Stimulated activated CD4-positive, alpha-beta T cell treated with anti-CD3 and anti-CD28 coated beads, TNF-alpha, amount 100 ng/mL, for 1 hour (primary cell): ENCODE results near the gene RBM25.

Source experiments
- DNase-seq, 3 donors: peaks; one replicate each; pipeline ENCODE4 v3.0.0-alpha.2; 2020; ENCODE audit warnings: low read depth in 3 of 3, low spot score in 1 of 3

Gene RBM25

DNA sequence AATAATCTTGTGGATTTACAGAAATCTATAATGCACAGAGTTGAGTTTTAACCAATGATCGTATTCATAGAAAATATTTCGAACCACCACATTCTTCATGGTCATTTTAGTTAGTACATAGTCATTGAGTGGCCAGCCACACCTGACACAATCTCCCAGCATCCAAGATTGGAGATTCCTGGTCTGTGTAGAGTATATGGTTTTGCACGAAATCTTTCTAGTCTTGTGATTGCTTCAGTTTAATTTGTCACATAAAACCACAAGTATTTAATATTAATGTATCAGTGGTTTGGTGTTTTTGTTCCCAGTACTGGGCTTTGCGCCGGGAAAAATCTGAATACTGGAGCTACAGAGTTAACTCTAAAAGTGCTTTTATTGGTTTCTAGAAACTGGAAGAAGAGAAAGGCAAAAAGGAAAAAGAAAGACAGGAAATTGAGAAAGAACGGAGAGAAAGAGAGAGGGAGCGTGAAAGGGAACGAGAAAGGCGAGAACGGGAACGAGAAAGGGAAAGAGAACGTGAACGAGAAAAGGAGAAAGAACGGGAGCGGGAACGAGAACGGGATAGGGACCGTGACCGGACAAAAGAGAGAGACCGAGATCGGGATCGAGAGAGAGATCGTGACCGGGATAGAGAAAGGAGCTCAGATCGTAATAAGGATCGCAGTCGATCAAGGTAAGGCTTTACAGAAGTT is 44.6 kb downstream of the RBM25 start:
- DNase-seq, result no peak

DNA sequence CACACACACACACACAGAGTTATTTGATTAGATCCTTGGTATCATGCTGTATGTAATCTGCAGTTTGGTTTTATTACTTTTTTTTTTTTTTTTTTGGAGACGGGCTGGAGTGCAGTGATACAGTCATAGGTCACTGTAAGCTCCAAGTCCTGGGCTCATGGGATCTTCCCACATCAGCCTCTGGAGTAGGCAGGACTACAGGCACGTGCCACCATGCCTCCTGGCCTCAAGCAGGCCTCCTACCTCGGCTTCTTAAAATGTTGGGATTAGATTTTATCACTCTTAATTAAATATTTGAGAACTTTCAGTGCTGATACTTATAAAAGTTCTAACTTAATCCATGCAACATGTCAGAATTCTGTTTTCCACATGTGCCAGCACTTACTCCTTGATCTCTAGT is 46.7 kb downstream of the RBM25 start:
- no peak for DNase-seq

DNA sequence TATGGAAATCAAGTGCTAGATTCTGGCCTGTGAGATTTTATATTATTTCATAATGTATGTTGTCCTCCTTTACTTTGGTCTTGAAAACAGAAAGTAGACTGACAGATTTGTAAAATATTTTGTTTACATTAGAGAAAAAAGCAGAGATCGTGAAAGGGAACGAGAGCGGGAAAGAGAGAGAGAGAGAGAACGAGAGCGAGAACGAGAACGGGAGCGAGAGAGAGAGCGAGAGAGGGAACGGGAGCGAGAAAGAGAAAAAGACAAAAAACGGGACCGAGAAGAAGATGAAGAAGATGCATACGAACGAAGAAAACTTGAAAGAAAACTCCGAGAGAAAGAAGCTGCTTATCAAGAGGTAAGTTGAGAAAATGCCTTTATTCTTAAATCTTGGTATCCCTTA is 47.4 kb downstream of the RBM25 start:
- DNase-seq, result no peak

DNA sequence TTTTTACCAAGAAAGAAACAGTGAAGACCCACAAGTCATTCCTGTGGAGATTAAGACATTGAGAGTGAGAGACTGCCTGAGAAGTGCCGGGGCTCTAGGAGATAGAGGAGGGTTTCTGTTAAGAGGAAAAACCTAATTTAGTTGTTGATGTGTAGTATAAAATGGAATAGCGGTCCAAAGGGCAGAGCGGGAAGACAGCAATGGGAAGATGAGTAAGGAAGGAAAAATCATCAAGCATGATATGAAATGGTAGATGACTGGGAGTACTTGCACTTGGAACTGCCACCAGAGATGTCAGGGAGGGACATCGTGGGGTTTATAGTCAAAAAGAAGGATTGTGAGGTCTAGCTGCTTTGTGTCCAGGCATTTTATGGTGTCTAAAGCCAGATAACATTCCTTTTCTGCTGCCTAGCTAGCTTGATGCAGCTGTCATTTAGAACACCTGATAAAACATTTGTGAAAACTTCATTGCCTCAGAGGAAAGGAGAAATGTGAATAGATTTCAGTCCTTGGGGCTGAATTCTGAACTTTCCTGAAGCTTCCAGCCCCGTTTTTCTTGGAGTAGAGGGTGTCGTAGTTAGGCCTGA is 57.8 kb downstream of the RBM25 start:
- no peak for DNase-seq

DNA sequence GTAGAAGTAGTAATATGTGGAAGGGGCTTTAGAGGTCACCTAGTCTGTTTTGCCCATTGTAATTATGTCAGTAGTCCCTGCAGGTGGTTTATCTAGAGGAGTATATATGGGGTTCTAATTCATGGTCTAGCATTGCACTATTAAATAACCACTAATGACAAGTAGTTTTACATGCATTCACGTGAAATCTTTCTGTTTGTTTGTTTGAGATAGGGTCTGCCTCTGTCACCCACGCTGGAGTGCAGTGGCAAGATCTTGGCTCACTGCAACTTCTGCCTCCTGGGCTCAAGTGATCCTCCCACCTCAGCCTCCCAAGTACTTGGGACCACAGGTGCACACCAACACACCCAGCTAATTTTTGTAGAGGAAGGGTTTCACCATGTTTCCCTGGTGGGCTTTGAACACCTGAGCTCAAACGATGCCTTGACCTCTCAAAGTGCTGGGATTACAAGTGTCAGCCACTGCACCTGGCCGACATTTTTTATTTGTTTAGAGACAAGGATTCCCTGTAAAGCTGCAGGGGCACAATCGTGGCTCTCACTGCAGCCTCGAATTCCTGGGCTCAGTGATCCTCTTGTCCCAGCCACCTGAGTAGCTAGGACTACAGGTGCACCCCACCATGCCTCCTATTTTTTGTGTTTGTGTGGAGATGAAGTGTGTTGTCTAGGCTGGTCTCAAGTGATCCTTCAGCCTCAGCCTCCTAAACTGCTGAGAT is 66.0 kb downstream of the RBM25 start:
- no peak for DNase-seq

DNA sequence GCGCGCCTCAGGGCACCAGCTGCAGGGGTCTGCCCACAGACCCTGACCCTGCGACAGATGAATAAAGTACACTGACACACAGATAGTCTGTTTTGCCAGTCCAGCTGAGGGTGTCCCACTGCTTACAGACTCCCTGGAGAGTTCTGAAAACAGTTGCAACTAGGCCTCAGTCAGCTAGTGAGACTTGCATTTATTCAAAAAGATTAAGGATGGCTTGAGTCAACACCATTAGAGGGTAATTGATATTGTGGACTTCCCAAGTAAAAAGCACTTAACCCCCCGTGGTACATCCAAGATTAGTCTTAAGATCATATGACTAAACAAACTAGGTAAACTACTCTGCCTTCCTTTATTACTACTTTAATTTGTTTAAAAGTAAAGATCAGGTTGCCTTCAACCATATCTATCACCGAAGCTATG is 66.8 kb downstream of the RBM25 start:
- no peak for DNase-seq

DNA sequence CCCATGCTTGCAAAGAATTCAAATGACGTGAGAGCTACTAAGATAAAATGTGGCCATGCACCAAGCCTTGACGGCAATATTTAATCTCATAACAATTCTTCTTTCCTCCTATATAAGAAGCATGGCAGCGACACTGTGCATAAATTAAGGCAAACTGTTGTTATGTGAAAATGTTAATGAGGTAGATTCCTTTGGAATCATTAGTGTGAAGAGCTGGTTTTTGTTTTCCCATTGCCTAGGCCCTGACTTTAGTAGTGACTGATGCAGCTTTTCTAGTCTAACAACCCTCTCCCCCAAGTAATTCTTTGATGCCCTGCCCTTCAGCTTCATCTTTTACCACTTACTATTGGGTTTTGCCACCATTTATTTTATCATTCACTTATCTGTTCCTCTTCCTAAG is 67.4 kb downstream of the RBM25 start:
- DNase-seq, result no peak

DNA sequence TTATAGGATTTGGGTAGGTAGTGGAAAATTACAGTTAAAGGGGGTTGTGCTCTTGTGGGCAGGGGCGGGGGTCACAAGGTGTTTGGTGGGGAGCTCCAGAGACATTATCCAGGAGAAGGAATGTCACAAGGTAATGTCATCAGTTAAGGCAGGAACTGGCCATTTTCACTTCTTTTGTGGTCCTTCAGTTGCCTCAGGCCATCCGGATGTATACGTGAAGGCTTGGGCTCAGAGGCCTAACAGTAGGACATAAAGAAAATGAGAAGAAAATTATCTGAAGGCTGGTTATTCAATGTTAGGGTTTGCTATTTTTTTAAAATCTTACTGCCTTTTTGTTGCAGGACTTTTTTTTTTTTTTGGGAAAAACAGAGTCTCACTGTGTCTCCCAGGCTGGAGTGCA is 75.5 kb downstream of the RBM25 start:
- no peak for DNase-seq

DNA sequence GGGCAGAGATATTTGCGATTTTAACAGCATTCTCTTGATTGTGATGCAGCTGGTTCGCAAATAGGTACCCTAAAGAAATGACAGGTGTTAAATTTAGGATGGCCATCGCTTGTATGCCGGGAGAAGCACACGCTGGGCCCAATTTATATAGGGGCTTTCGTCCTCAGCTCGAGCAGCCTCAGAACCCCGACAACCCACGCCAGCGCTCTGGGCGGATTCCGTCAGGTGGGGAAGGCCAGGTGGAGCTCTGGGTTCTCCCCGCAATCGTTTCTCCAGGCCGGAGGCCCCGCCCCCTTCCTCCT is 77.7 kb downstream of the RBM25 start:
- no peak for DNase-seq

DNA sequence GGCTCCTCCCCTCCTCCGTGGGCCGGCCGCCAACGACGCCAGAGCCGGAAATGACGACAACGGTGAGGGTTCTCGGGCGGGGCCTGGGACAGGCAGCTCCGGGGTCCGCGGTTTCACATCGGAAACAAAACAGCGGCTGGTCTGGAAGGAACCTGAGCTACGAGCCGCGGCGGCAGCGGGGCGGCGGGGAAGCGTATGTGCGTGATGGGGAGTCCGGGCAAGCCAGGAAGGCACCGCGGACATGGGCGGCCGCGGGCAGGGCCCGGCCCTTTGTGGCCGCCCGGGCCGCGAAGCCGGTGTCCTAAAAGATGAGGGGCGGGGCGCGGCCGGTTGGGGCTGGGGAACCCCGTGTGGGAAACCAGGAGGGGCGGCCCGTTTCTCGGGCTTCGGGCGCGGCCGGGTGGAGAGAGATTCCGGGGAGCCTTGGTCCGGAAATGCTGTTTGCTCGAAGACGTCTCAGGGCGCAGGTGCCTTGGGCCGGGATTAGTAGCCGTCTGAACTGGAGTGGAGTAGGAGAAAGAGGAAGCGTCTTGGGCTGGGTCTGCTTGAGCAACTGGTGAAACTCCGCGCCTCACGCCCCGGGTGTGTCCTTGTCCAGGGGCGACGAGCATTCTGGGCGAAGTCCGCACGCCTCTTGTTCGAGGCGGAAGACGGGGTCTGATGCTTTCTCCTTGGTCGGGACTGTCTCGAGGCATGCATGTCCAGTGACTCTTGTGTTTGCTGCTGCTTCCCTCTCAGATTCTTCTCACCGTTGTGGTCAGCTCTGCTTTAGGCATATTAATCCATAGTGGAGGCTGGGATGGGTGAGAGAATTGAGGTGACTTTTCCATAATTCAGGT is 78.3 kb downstream of the RBM25 start, which contains the start of gene PSEN1:
TSS of gene PSEN1 (plus strand) at position 121 of the 839 bp plus-strand sequence. CDS start 11,513 bp downstream, outside the sequence.
- DNase-seq, result peak; percentile 95 to 99 (median 98)

DNA sequence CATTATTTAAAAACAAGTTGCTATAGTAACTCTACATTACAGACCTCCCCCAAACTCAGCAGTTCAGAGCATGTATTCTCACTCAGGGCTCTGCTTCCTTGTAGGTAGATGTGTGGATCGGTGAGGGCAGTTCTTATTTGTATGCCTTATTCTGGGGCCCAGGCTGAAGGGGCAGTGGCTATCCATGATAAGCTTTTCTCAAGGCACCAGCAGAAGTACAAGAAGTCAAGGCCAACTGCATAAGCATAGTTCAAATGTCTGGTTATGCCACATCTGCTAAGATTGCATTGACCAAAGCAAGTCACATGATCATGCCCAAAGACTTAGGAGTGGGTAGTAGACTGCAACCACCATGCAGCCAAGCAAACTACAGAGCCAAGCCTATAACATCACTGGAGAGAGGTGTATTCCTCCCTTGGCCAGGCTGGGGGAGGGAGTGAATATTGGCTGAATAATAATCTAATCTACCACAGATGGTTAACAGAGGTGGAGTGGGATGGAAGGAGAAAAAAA is 82.5 kb downstream of the RBM25 start:
- DNase-seq, result no peak

DNA sequence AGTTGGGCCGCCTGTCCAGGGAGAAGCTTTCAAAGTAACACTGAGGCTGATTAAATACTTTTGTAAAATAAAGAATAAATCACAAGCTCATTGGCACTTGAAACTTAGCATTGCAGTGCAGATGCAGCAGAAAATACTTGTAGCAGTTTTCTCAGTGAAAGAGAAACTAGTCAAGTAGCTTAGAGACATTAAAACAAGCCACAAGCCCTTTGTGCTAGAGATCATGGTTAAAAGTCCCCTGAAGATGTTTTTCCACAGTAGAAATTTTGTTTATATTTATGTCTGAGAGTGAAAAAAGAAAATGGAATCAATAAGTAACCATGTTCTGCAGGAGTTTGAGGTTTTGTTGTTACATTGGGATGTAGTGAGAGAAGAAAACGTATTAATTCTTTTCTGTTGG is 83.9 kb downstream of the RBM25 start:
- no peak for DNase-seq

DNA sequence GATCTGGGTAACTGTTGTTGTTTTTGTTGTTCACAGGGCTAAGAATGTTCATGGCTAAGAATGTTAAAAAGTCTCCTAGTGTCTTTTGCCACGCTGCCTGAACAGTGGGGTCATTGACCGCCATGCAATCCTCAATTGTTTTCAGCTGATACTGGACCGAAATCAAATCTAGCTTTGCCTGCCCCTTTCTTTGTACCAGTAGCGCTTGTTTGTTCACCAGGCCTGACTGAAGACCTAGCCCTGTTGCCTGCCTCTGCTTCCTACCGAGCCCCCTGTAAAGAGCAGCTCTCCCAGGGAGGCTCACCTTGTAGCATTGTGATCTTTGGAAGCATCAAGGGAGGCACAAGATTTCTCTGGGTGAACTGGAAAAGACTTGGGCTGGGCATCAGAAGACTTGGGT is 84.7 kb downstream of the RBM25 start:
- no peak for DNase-seq

DNA sequence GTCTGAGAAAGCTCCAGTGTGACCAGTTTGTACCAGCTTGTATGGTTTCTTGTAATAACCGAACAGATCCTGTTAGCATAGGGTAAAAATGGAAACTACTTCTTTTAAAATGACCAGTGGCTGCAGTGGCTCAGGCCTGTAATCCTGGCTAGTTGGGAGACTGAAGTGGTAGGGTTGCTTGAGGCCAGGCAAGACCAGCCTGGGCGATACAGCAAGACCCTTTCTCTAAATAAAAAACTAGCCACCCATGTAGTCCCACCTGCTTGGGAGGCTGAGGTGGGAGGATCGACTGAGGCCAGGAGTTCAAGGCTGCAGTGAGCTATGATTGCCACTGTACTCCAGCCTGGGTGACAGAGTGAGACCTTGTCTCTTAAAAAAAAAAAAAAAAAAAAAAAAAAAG is 85.3 kb downstream of the RBM25 start:
- DNase-seq, result no peak

DNA sequence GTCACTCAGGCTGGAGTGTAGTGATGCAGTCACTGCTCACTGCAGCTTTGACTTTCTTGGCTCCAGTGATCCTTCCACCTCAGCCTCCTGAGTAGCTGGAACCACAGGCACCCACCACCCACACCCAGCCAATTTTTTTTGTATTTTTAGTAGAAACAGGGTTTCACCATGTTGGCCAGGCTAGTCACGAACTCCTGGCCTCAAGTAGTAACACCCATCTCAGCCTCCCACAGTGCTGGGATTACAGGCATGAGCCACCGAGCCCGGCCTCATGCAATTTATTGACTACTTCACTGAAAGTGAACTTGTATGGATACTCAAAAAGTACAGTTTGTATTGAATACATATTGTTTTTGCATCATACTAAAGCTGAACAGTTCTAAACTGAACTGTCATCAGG is 87.0 kb downstream of the RBM25 start:
- no peak for DNase-seq

DNA sequence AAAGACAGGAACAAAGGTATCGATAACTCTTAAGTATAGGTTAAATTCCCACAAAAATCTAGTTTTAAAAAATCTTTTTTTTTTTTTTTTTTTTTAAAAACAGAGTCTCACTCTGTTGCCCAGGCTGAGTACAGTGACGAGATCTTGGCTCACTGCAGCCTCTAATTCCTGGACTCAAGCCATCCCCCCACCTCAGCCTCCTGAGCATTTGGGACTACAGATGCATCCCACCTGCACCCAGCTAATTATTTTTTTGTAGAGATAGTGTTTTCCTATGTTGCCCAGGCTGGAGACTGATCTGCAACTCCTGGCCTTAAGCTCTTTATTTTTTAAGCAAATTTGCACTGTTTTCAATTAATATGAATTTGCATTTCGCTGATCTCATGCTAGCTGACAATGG is 87.8 kb downstream of the RBM25 start:
- DNase-seq, result no peak

DNA sequence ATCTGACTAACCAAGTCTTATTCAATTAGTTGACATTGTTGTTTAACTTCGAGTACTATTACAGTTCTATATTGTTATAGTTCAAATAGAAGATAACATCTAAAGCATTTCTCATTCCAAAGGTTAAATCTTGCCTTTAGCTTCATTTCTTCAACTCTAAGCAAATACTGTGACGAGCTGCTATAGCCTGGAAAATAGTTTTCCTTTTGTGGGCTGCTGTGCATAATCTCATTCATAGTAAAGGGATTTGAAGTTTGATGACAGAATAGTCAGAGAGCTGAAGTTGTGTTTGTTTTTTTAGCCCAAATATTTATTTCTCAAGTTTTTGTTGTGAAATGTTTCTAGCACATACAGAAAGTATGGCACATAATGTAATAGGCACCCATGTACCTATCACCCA is 91.4 kb downstream of the RBM25 start:
- no peak for DNase-seq

DNA sequence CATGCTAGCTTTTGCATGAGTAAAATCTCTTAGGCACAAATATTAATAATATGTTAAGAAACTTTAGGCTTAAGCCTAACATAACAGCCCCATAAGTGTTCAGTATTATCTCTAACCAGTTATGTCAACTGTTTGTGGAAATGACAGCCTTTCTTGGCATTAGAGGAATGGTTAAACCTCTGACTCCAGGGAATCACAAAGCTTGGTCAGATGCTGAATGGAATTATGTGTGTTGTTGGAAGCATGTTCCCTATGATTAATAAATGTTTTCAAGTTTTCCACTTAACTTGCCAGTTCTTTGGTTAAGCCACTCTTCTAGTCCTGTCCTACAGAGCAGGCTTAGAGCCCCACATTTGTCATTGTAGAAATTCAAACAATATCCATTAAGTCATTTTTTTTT is 94.9 kb downstream of the RBM25 start:
- no peak for DNase-seq

DNA sequence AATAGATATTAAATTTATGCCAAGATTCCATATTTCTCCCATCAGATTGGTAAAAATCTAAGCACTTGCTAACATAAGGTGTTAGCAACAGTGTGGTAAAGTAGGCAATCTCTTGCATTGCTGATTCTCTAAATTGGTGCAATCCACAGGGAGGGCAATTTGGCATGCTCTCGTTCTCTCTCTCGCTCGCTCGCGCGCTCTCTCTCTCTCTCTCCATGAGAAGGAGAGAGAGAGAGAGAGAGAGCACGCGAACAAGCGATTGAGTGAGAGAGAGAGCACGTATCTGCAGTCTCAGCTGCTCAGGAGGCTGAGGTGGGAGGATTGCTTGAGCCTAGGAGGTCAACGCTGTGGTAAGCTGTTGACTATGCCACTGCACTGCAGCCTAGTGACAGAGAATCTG is 103.9 kb downstream of the RBM25 start:
- no peak for DNase-seq

DNA sequence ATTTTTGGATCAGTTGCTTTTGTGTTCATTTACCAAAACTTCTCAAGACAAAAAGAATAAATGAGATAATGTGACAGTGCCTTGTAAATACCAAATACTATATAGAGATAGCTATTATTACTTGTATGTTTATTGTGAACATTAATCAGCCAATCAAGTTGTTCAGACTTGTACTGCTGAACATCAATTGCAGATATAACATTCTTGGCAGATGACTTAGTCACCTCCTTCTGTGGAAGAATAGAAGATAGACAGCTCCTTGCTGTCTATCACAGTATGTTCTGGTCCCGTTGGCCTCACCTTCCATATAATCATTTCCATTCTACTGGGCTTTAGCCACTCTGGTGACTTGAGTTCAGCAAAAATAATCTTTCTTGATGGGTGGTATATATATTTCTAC is 108.1 kb downstream of the RBM25 start:
- DNase-seq, result no peak

DNA sequence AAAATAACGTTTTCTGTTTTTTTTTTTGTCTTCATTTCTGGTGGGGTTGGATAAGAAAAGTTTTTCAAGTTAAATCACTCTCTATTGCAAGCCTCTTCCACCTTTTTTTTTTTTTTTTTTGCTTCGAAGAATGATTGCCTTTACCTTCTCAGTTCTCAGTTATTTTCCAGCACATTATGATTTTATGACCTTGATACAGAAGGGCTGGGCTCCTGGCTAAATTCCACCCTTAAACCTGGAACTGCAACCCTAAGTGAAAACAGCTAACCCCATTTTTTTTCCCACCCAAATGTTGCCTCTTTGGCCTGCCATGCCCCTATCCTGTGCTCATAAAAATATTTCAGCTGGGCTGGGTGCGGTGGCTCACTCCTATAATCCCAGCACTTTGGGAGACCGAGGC is 109.4 kb downstream of the RBM25 start:
- DNase-seq, result no peak

DNA sequence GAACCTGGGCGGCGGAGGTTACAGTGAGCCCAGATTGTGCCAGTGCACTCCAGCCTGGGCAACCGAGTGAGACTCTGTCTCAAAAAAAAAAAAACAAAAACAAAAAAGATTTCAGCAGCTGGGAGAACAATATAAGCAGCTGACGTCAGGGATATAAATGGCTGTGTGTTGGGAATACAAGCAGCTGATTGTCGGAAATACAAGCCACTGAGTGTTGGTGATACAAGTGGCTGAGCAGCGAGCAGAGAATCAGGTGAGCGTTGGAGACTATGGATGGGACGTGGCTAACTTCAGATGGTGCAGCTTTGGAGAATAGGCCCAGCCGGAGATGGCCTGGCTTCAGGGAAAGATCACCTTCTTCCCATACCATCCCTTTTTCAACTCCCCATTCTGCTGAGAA is 109.9 kb downstream of the RBM25 start:
- DNase-seq, result no peak
